ENCODE measurements around the gene TSSC4. TPM values are rescaled to one million over a fixed set of nuclear protein-coding genes. Genes with fewer than 3 reads are reported as not detected.

TSSC4 gene
- total and polyA plus RNA-seq, 8 donors, result 20.1 to 47.6 (median 29.0) TPM

DNA sequence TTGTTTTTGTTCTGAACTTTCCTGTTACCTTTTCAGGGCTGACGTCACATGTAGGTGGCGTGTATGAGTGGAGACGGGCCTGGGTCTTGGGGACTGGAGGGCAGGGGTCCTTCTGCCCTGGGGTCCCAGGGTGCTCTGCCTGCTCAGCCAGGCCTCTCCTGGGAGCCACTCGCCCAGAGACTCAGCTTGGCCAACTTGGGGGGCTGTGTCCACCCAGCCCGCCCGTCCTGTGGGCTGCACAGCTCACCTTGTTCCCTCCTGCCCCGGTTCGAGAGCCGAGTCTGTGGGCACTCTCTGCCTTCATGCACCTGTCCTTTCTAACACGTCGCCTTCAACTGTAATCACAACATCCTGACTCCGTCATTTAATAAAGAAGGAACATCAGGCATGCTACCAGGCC lies 3.5 kb upstream of the TSSC4 start:
- H3K27me3 ChIP-seq, result no peaks in the 10 kb centered on the region
- H3K4me1 ChIP-seq, result peaks cover 15 to 25% of the 10 kb centered on the region in 2 donors
- H3K36me3 ChIP-seq, result peaks cover 0 to 66% of the 10 kb centered on the region in 2 donors
- no peak overlapping the region for H3K4me3 ChIP-seq
- no peaks in the 10 kb centered on the region for H3K9me3 ChIP-seq
- H3K27ac ChIP-seq, result no peak overlapping the region
- intact Hi-C loops (cut with DNase I), result no loop called here
- no peak for ATAC-seq
- no peak for TF ChIP-seq CTCF (IDR thresholded peaks at IDR 0.05)
- no peak for DNase-seq

GRCh38 chr11:2398664-2399355 lies 1.7 kb upstream of the TSSC4 start:
- intact Hi-C loops (cut with DNase I), result no loop called here
- Histone ChIP-seq H3K27ac (peak overlapping the region; percentile 93 to 97), H3K4me3 (peak overlapping the region in 1 of 2 donors; percentile 98), H3K36me3 (peaks cover 0 to 66% of the 10 kb centered on the region in 2 donors), H3K4me1 (peaks cover 16 to 31% of the 10 kb centered on the region in 2 donors), H3K27me3 (no peaks in the 10 kb centered on the region), H3K9me3 (no peaks in the 10 kb centered on the region)
- DNase-seq (no peak), ATAC-seq (no peak)
- no peak for TF ChIP-seq CTCF (IDR thresholded peaks at IDR 0.05)

GRCh38 chr11:2399488-2400068 lies 972 bp upstream of the TSSC4 start:
- ATAC-seq, result peak; percentile 15
- H3K4me1 ChIP-seq, result peaks cover 16 to 31% of the 10 kb centered on the region in 2 donors
- H3K9me3 ChIP-seq, result no peaks in the 10 kb centered on the region
- intact Hi-C loops (cut with DNase I), result no loop called here
- no peak for DNase-seq
- peak overlapping the region; percentile 50 to 98 for H3K4me3 ChIP-seq
- H3K36me3 ChIP-seq, result peaks cover 0 to 66% of the 10 kb centered on the region in 2 donors
- H3K27me3 ChIP-seq, result no peaks in the 10 kb centered on the region
- H3K27ac ChIP-seq, result peak overlapping the region; percentile 93 to 97
- TF ChIP-seq CTCF (IDR thresholded peaks at IDR 0.05), result no peak

GRCh38 chr11:2400762-2401435 lies 349 bp downstream of the TSSC4 start:
- peak overlapping the region; percentile 98 to 99 for H3K4me3 ChIP-seq
- intact Hi-C loops (cut with DNase I), result no loop called here
- H3K4me1 ChIP-seq, result peaks cover 16 to 31% of the 10 kb centered on the region in 2 donors
- H3K27me3 ChIP-seq, result no peaks in the 10 kb centered on the region
- no peak for TF ChIP-seq CTCF (IDR thresholded peaks at IDR 0.05)
- peaks cover 0 to 56% of the 10 kb centered on the region in 2 donors for H3K36me3 ChIP-seq
- no peaks in the 10 kb centered on the region for H3K9me3 ChIP-seq
- ATAC-seq, result peak; percentile 1
- no peak for DNase-seq
- peak overlapping the region; percentile 80 to 97 for H3K27ac ChIP-seq

DNA sequence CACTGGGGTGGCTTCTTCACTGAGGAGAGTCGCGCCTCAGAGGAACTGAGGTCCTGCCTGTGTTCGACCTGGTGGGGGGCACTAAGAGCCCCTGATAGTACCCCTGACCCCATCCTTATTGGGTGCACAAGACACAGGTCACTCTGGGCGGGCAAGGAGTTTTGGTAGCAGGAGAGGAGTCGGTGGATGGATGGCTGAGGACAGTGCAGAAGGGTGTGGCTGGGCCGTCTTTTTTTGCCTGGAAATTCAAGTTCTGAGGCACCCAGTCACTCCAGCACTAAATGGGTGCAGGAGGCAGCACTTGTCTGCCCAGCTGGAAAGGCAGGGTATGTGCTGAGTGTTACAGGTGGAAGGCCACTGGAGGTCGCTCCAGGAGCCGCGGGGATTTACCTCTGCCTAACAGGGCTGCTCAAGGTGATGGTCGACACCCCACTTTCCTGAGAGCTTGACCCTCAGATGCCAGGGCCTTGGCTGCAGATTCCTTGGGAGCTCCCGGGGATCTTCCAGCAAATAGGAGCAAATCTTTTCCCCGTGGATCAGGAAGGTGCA lies 960 bp downstream of the TSSC4 start:
- Histone ChIP-seq H3K36me3 (peaks cover 0 to 49% of the 10 kb centered on the region in 2 donors), H3K27me3 (no peaks in the 10 kb centered on the region), H3K4me3 (peak overlapping the region; percentile 98 to 99), H3K4me1 (peaks cover 16 to 31% of the 10 kb centered on the region in 2 donors), H3K9me3 (no peaks in the 10 kb centered on the region), H3K27ac (peak overlapping the region in 1 of 2 donors; percentile 97)
- no peak for TF ChIP-seq CTCF (IDR thresholded peaks at IDR 0.05)
- ATAC-seq (no peak), DNase-seq (no peak)
- intact Hi-C loops (cut with DNase I), result no loop called here

Measured in left lung (tissue), 10 donors.